Activated effector memory CD4-positive, alpha-beta T cell treated with anti-CD3 and anti-CD28 coated beads, Interleukin-2, amount 50 U/mL, for 16 hours (primary cell): ENCODE results near the gene LMBR1L.

Experiments used
- DNase-seq: peaks from one replicate; pipeline ENCODE4 v3.0.0-alpha.2; 2020

Gene LMBR1L

GRCh38 chr12:49051777-49052438, 58.7 kb downstream of the LMBR1L start:
- no peak for DNase-seq

DNA sequence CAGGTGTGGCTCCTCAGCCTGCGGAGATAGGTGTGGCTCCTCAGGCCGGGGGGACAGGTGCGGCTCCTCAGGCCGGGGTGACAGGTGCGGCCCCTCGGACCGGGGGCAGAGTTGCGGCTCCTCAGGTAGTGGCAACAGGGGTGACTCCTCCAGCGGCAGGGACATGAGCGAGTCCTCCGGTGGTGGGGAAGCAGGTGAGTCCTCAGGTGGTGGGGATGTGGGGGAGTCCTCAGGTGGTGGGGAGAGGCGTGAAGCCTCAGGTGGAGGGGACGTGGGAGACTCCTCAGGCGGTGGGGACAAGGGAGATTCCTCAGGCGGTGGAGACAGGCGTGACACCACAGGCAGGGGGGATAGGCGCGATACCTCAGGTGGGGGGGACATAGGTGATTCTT, 59.3 kb downstream of the LMBR1L start:
- peak; percentile 60 for DNase-seq

GRCh38 chr12:49050507-49051372, 59.9 kb downstream of the LMBR1L start:
- no peak for DNase-seq

- no peak for DNase-seq
Observed at GRCh38 chr12:49049566-49050224, 61.0 kb downstream of the LMBR1L start.

DNA sequence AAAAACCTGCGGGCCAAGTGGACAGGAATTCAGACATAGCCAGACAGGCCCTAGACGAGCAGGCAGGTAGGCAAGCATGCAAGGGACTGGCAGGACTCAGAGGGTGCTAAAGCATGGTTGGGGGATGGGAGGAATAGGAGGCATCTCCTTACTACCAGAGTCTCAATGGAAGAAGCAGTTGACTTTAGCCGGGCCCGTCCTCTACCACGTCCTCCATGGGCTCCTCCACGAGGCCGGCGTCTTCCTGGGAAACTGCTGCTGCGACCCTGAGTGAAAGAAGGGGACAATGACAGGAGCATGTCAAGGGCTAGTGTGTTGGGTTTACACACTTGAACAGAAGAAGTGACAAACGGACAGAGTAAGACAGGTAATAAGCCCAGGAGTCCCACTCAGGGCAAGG, 61.7 kb downstream of the LMBR1L start:
- no peak for DNase-seq
